Keratinocyte (primary cell): ENCODE data around the gene NUP210. TPM values are rescaled to one million over a fixed set of nuclear protein-coding genes. Genes with fewer than 3 reads are reported as not detected.

Experiments
- DNase-seq: peaks from one replicate; pipeline ENCODE4 v3.0.0-alpha.2; 2011; ENCODE audit warnings: low read depth, missing footprints, low spot score
- FAIRE-seq: peaks from 2 replicates; lab custom pipeline; 2011; peaks lifted over from hg19 to GRCh38; lab: Jason Lieb, UNC
- H2AFZ ChIP-seq: 2 replicates; pipeline ENCODE4 v1.6.0; 2012; ENCODE audit warnings: low read length, control low read depth, inconsistent platforms; ENCODE audit not compliant: control insufficient read depth
- H3K27ac ChIP-seq: 2 replicates; pipeline ENCODE4 v1.5.1; 2011; ENCODE audit warnings: low read length; ENCODE audit not compliant: control insufficient read depth, insufficient read depth
- H3K27me3 ChIP-seq: 3 replicates; pipeline ENCODE4 v1.6.0; 2011; ENCODE audit warnings: low read length; ENCODE audit not compliant: control insufficient read depth, insufficient read depth; ENCODE audit errors: extremely low read depth
- H3K36me3 ChIP-seq, 2 experiments: 2 replicates in 1 of 2; 3 replicates in 1 of 2; pipeline ENCODE4 v1.5.1; 2011; ENCODE audit warnings: low read length in 2 of 2, mild to moderate bottlenecking in 1 of 2; ENCODE audit not compliant: control insufficient read depth in 2 of 2, insufficient read depth in 2 of 2; ENCODE audit errors: extremely low read depth in 1 of 2
- H3K4me1 ChIP-seq: 3 replicates; pipeline ENCODE4 v1.5.1; 2011; ENCODE audit warnings: low read length; ENCODE audit not compliant: control insufficient read depth, insufficient read depth; ENCODE audit errors: extremely low read depth
- H3K4me2 ChIP-seq: 3 replicates; pipeline ENCODE4 v1.6.0; 2011; ENCODE audit warnings: low read depth, low read length; ENCODE audit not compliant: control insufficient read depth, insufficient read depth; ENCODE audit errors: extremely low read depth
- H3K4me3 ChIP-seq, 3 experiments: fragments of 200-600 bp in 1 of 3; sonication (generic) in 1 of 3; 2 replicates in 2 of 3; 3 replicates in 1 of 3; pipeline ENCODE4 v1.5.1; 2011 to 2016; ENCODE audit warnings: low read length in 3 of 3, mild to moderate bottlenecking in 3 of 3, control low read depth in 2 of 3, inconsistent platforms in 1 of 3, low read depth in 1 of 3, mixed read lengths in 1 of 3, mixed run types in 1 of 3, moderate library complexity in 1 of 3; ENCODE audit not compliant: control insufficient read depth in 2 of 3, insufficient read depth in 2 of 3; ENCODE audit errors: extremely low read depth in 1 of 3
- H3K79me2 ChIP-seq: 2 replicates; pipeline ENCODE4 v1.6.0; 2012; ENCODE audit warnings: low read length; ENCODE audit not compliant: control insufficient read depth, insufficient read depth
- H3K9ac ChIP-seq: 3 replicates; pipeline ENCODE4 v1.6.0; 2011; ENCODE audit warnings: low read length; ENCODE audit not compliant: control insufficient read depth, insufficient read depth; ENCODE audit errors: extremely low read depth
- H3K9me1 ChIP-seq: 3 replicates; pipeline ENCODE4 v1.6.0; 2011; ENCODE audit warnings: low read length; ENCODE audit not compliant: control insufficient read depth, insufficient read depth; ENCODE audit errors: extremely low read depth
- H3K9me3 ChIP-seq: 2 replicates; pipeline ENCODE4 v1.5.1; 2012; ENCODE audit warnings: low read depth, low read length; ENCODE audit not compliant: control insufficient read depth
- H4K20me1 ChIP-seq: 3 replicates; pipeline ENCODE4 v1.6.0; 2011; ENCODE audit warnings: low read length; ENCODE audit not compliant: control insufficient read depth, insufficient read depth; ENCODE audit errors: extremely low read depth
- CTCF ChIP-seq, 3 experiments: IDR thresholded peaks in 1 of 3; conservative IDR thresholded peaks in 1 of 3; optimal IDR thresholded peaks in 1 of 3; 2 replicates in 2 of 3; 3 replicates in 1 of 3; pipeline versions ENCODE3 to v1.5.1; 2011; ENCODE audit warnings: low read length in 3 of 3, mild to moderate bottlenecking in 3 of 3, moderate library complexity in 2 of 3, control low read depth in 1 of 3, inconsistent platforms in 1 of 3; ENCODE audit not compliant: insufficient read depth in 2 of 3; ENCODE audit errors: extremely low read depth in 1 of 3
- EZH2 ChIP-seq: IDR thresholded peaks from one replicate; pipeline ENCODE4 v1.6.1; 2012; ENCODE audit warnings: inconsistent platforms, mild to moderate bottlenecking, low read length, moderate library complexity
- dilution Hi-C: fragments of 300-500 bp; cut with MboI; formaldehyde crosslinking; loops from one replicate; pipeline ENCODE4 v1.7.0; 2020; ENCODE audit warnings: low sequenced_read_pairs; ENCODE audit not compliant: extremely low pct_ligation_motif_present
- polyA plus RNA-seq, 5 experiments: library from polyadenylated mRNA; depleted of rRNA in 3 of 5; stranded (reverse) in 3 of 5; stranded (forward) in 1 of 5; unstranded in 1 of 5; fragments of >200 nt; gene quantifications; 1 replicate in 1 of 5; 2 replicates in 3 of 5; 3 replicates in 1 of 5; pipeline versions ENCODE4 v1.2.1 to v1.2.3, GENCODE V29; 2011 to 2012; ENCODE audit warnings: missing spikeins in 2 of 5, low read depth in 1 of 5, low replicate concordance in 1 of 5

Gene NUP210
- polyA plus RNA-seq, 1 donor (not counting 4 experiments of a cell fraction or from before 2014, with no cell fraction given), result 0.01 TPM

- H3K9me1 ChIP-seq, result peaks cover 2% of the 10 kb centered on the region
Measured at GRCh38 chr3:13307041-13307440, 113.1 kb downstream of the NUP210 start.

GRCh38 chr3:13305623-13306022 lies 114.5 kb downstream of the NUP210 start:
- H3K9me1 ChIP-seq, result peaks cover 2% of the 10 kb centered on the region
- no peaks in the 10 kb centered on the region for H3K79me2 ChIP-seq
- no peaks in the 10 kb centered on the region for H4K20me1 ChIP-seq
- H3K4me2 ChIP-seq, result no peak overlapping the region
- FAIRE-seq (no peak), DNase-seq (no peak)
- H3K27ac ChIP-seq, result no peak overlapping the region
- no peaks in the 10 kb centered on the region for H3K27me3 ChIP-seq
- H3K9ac ChIP-seq, result no peak overlapping the region
- dilution Hi-C loops, result no loop called here
- H3K4me3 ChIP-seq, result no peak overlapping the region
- no peaks in the 10 kb centered on the region for H3K36me3 ChIP-seq
- TF ChIP-seq CTCF (optimal IDR thresholded peaks at IDR 0.05 in 1 of 3, IDR thresholded peaks at IDR 0.05 in 1 of 3, conservative IDR thresholded peaks at IDR 0.05 in 1 of 3; ENCODE audit: extremely low read depth in 1 of 3, insufficient read depth in 2 of 3, low read length in 3 of 3), result no peak
- TF ChIP-seq EZH2, result no peak
- H3K4me1 ChIP-seq, result peaks cover 18% of the 10 kb centered on the region
- no peaks in the 10 kb centered on the region for H3K9me3 ChIP-seq
- H2AFZ ChIP-seq, result no peak overlapping the region

More at GRCh38 chr3:13307041-13307440, 113.1 kb downstream of the NUP210 start:
- Histone ChIP-seq H2AFZ (no peak overlapping the region), H3K9me3 (no peaks in the 10 kb centered on the region), H4K20me1 (no peaks in the 10 kb centered on the region), H3K36me3 (no peaks in the 10 kb centered on the region), H3K27me3 (no peaks in the 10 kb centered on the region), H3K9ac (no peak overlapping the region), H3K4me3 (no peak overlapping the region), H3K4me2 (no peak overlapping the region), H3K79me2 (no peaks in the 10 kb centered on the region), H3K27ac (no peak overlapping the region), H3K4me1 (peaks cover 11% of the 10 kb centered on the region)
- TF ChIP-seq EZH2, result no peak
- FAIRE-seq (no peak), DNase-seq (no peak)
- dilution Hi-C loops, result no loop called here

- no peak overlapping the region for H3K4me2 ChIP-seq
- H2AFZ ChIP-seq, result peak overlapping the region; percentile 9
- no peak overlapping the region for H3K9ac ChIP-seq
- FAIRE-seq, result no peak
- H3K4me1 ChIP-seq, result peaks cover 18% of the 10 kb centered on the region
- no peak for DNase-seq
- H3K27me3 ChIP-seq, result no peaks in the 10 kb centered on the region
- no peak overlapping the region for H3K27ac ChIP-seq
- no peaks in the 10 kb centered on the region for H4K20me1 ChIP-seq
- H3K9me1 ChIP-seq, result peaks cover 2% of the 10 kb centered on the region
- H3K36me3 ChIP-seq, result no peaks in the 10 kb centered on the region
- H3K9me3 ChIP-seq, result no peaks in the 10 kb centered on the region
- TF ChIP-seq CTCF (optimal IDR thresholded peaks at IDR 0.05 in 1 of 3, IDR thresholded peaks at IDR 0.05 in 1 of 3, conservative IDR thresholded peaks at IDR 0.05 in 1 of 3; ENCODE audit: extremely low read depth in 1 of 3, insufficient read depth in 2 of 3, low read length in 3 of 3) (no peak), EZH2 (no peak)
- dilution Hi-C loops, result no loop called here
- H3K79me2 ChIP-seq, result no peaks in the 10 kb centered on the region
- no peak overlapping the region for H3K4me3 ChIP-seq
Measured at GRCh38 chr3:13303410-13303809, 116.7 kb downstream of the NUP210 start.
